ENCODE data around the gene SH2B2. TPM values are rescaled to one million over a fixed set of nuclear protein-coding genes. Genes with fewer than 3 reads are reported as not detected.
"Not testable (repeated sequence)": the region's sequence is repeated elsewhere in the genome, so short reads cannot be mapped to it uniquely, and the experiment has no call there.

The SH2B2 gene
- total RNA-seq, 1 experiment from 2014 or later = 22.4 TPM

GRCh38 chr7:102323914-102324195 is 37.2 kb downstream of the SH2B2 start:
- peaks cover 11% of the 10 kb centered on the region; the same call in 1 of the 2 replicates for H4K20me1 ChIP-seq (ENCODE audit: insufficient read depth, low read depth, low read length)
- no peak overlapping the region for H3K27ac ChIP-seq (ENCODE audit: low read length)
- no peak overlapping the region for H3K4me3 ChIP-seq (ENCODE audit: low read length)
- H3K4me2 ChIP-seq (ENCODE audit: low read depth, low read length, poor library complexity, severe bottlenecking) = no peak overlapping the region
- no peaks in the 10 kb centered on the region for H3K79me2 ChIP-seq (ENCODE audit: low read length)
- no peak overlapping the region for H2AFZ ChIP-seq (ENCODE audit: low read length)
- H3K9me3 ChIP-seq (ENCODE audit: low read length) = no peaks in the 10 kb centered on the region
- DNase-seq = peak; percentile 39
- H3K9ac ChIP-seq (ENCODE audit: low read length) = no peak overlapping the region
- H3K36me3 ChIP-seq (ENCODE audit: insufficient read depth, low read length) = peaks cover 20% of the 10 kb centered on the region
- H3K9me2 ChIP-seq (replicated peaks; ENCODE audit: insufficient read depth, low read length) = no peaks in the 10 kb centered on the region
- H3K4me1 ChIP-seq (ENCODE audit: low read length) = peaks cover 22% of the 10 kb centered on the region
- H3K27me3 ChIP-seq (ENCODE audit: low read length) = no peaks in the 10 kb centered on the region

- not testable (repeated sequence) for H3K79me2 ChIP-seq (ENCODE audit: low read length); H3K9me3 ChIP-seq (ENCODE audit: low read length); H4K20me1 ChIP-seq (ENCODE audit: insufficient read depth, low read depth, low read length); H3K4me2 ChIP-seq (ENCODE audit: low read depth, low read length, poor library complexity, severe bottlenecking); H2AFZ ChIP-seq (ENCODE audit: low read length); H3K9ac ChIP-seq (ENCODE audit: low read length); H3K4me3 ChIP-seq (ENCODE audit: low read length); H3K9me2 ChIP-seq (replicated peaks; ENCODE audit: insufficient read depth, low read length); H3K27ac ChIP-seq (ENCODE audit: low read length); H3K27me3 ChIP-seq (ENCODE audit: low read length); H3K36me3 ChIP-seq (ENCODE audit: insufficient read depth, low read length)
- peak; percentile 34 for DNase-seq
- peaks cover 22% of the 10 kb centered on the region for H3K4me1 ChIP-seq (ENCODE audit: low read length)
These were observed 38.4 kb downstream of the SH2B2 start for GRCh38 chr7:102325106-102325505.

- Histone ChIP-seq H3K9me3 (ENCODE audit: low read length) (no peaks in the 10 kb centered on the region), H4K20me1 (ENCODE audit: insufficient read depth, low read depth, low read length) (no peaks in the 10 kb centered on the region), H3K79me2 (ENCODE audit: low read length) (no peaks in the 10 kb centered on the region), H3K4me2 (ENCODE audit: low read depth, low read length, poor library complexity, severe bottlenecking) (peak overlapping the region; percentile 10), H3K27me3 (ENCODE audit: low read length) (no peaks in the 10 kb centered on the region), H3K9me2 (replicated peaks; ENCODE audit: insufficient read depth, low read length) (no peaks in the 10 kb centered on the region), H3K4me3 (ENCODE audit: low read length) (no peak overlapping the region), H3K4me1 (ENCODE audit: low read length) (peaks cover 29% of the 10 kb centered on the region), H3K27ac (ENCODE audit: low read length) (peak overlapping the region; percentile 64), H2AFZ (ENCODE audit: low read length) (no peak overlapping the region), H3K9ac (ENCODE audit: low read length) (no peak overlapping the region), H3K36me3 (ENCODE audit: insufficient read depth, low read length) (no peaks in the 10 kb centered on the region)
- peak; percentile 65 for DNase-seq
These were observed 39.7 kb downstream of the SH2B2 start for GRCh38 chr7:102326157-102326889.

DNA sequence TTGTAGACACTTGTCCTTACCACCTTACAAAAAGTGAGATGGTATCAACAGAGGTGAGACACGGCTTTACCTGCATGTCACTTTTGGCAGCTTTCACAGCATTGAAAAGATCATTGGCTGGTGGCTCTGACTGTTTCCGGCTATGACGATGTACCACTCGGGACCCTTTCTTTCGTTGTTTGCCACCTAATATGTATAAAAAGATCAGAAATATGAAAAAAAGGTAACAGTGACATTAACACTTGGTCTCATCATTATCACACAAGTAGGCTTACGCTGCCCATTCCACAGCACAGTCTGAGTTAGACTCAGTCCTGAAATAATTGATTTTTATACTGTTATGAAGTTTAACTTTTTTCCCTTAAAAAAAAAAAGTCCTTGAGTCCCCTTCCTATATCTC is 40.5 kb downstream of the SH2B2 start:
- not testable (repeated sequence) for H3K27ac ChIP-seq (ENCODE audit: low read length); H2AFZ ChIP-seq (ENCODE audit: low read length); H3K27me3 ChIP-seq (ENCODE audit: low read length); DNase-seq; H3K4me3 ChIP-seq (ENCODE audit: low read length); H3K9me3 ChIP-seq (ENCODE audit: low read length); H3K79me2 ChIP-seq (ENCODE audit: low read length); H3K36me3 ChIP-seq (ENCODE audit: insufficient read depth, low read length); H4K20me1 ChIP-seq (ENCODE audit: insufficient read depth, low read depth, low read length); H3K9me2 ChIP-seq (replicated peaks; ENCODE audit: insufficient read depth, low read length); H3K9ac ChIP-seq (ENCODE audit: low read length)
- peak overlapping the region; percentile 29 for H3K4me2 ChIP-seq (ENCODE audit: low read depth, low read length, poor library complexity, severe bottlenecking)
- peaks cover 38% of the 10 kb centered on the region for H3K4me1 ChIP-seq (ENCODE audit: low read length)

DNA sequence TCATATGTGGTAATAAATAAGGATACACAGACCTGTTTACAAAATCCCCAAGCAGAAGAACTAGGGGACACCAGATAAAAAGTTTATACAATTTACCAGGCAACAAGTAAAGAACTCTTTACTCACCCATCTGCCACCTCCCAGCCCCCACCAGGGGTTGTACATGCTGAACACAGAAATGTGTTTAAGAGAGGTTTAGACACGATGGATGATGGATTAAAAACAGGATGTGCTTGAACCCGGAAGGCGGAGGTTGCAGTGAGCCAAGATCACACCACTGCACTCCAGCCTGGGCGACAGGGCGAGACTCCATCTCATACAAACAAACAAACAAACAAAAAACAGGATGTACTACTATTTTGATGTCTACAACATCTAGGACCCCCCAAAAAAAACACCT is 42.2 kb downstream of the SH2B2 start:
- not testable (repeated sequence) for H2AFZ ChIP-seq (ENCODE audit: low read length); H3K9me2 ChIP-seq (replicated peaks; ENCODE audit: insufficient read depth, low read length); DNase-seq; H3K4me3 ChIP-seq (ENCODE audit: low read length); H3K27me3 ChIP-seq (ENCODE audit: low read length); H3K9ac ChIP-seq (ENCODE audit: low read length); H4K20me1 ChIP-seq (ENCODE audit: insufficient read depth, low read depth, low read length); H3K36me3 ChIP-seq (ENCODE audit: insufficient read depth, low read length); H3K27ac ChIP-seq (ENCODE audit: low read length); H3K9me3 ChIP-seq (ENCODE audit: low read length); H3K4me2 ChIP-seq (ENCODE audit: low read depth, low read length, poor library complexity, severe bottlenecking); H3K79me2 ChIP-seq (ENCODE audit: low read length)
- H3K4me1 ChIP-seq (ENCODE audit: low read length) = peaks cover 38% of the 10 kb centered on the region

DNA sequence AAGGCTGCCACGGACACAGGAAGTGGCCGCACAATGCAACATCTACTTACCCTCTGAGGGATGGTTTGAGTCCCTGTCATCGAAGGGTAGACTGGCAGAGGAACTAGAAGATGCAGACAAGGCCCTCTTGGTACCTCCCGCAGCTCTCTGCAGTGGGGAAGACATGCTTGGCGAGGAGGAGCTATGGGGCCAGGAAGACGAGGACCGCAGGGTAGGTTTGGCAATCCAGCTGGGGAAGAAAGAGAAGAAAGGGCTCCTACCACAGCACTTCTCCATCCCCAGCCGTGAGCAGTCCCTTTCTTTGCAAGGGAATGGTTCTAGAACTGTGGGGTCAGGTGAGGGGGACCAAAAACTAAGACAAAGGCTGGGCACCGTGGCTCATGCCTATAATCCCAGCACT is 42.7 kb downstream of the SH2B2 start:
- not testable (repeated sequence) for H2AFZ ChIP-seq (ENCODE audit: low read length); H3K27me3 ChIP-seq (ENCODE audit: low read length); DNase-seq; H3K9me3 ChIP-seq (ENCODE audit: low read length); H3K27ac ChIP-seq (ENCODE audit: low read length); H4K20me1 ChIP-seq (ENCODE audit: insufficient read depth, low read depth, low read length); H3K4me3 ChIP-seq (ENCODE audit: low read length); H3K79me2 ChIP-seq (ENCODE audit: low read length); H3K9ac ChIP-seq (ENCODE audit: low read length); H3K36me3 ChIP-seq (ENCODE audit: insufficient read depth, low read length); H3K9me2 ChIP-seq (replicated peaks; ENCODE audit: insufficient read depth, low read length); H3K4me2 ChIP-seq (ENCODE audit: low read depth, low read length, poor library complexity, severe bottlenecking)
- H3K4me1 ChIP-seq (ENCODE audit: low read length) = peaks cover 38% of the 10 kb centered on the region

GRCh38 chr7:102330666-102331460 is 44.2 kb downstream of the SH2B2 start:
- H3K27me3 ChIP-seq (ENCODE audit: low read length); H3K79me2 ChIP-seq (ENCODE audit: low read length); H3K9me3 ChIP-seq (ENCODE audit: low read length); H3K9me2 ChIP-seq (replicated peaks; ENCODE audit: insufficient read depth, low read length); H4K20me1 ChIP-seq (ENCODE audit: insufficient read depth, low read depth, low read length); H3K4me3 ChIP-seq (ENCODE audit: low read length); H3K36me3 ChIP-seq (ENCODE audit: insufficient read depth, low read length): not testable (repeated sequence)
- Histone ChIP-seq H3K9ac (ENCODE audit: low read length) (peak overlapping the region; percentile 3; the same call in 1 of the 2 replicates), H3K27ac (ENCODE audit: low read length) (peak overlapping the region; percentile 10; the same call in 1 of the 2 replicates), H3K4me2 (ENCODE audit: low read depth, low read length, poor library complexity, severe bottlenecking) (peak overlapping the region; percentile 49), H2AFZ (ENCODE audit: low read length) (peak overlapping the region; percentile 75; the same call in 1 of the 2 replicates), H3K4me1 (ENCODE audit: low read length) (peaks cover 36% of the 10 kb centered on the region)
- peak; percentile 47 for DNase-seq

- H3K27me3 ChIP-seq (ENCODE audit: low read length); H3K36me3 ChIP-seq (ENCODE audit: insufficient read depth, low read length); H3K4me2 ChIP-seq (ENCODE audit: low read depth, low read length, poor library complexity, severe bottlenecking); H3K79me2 ChIP-seq (ENCODE audit: low read length); H3K27ac ChIP-seq (ENCODE audit: low read length); H4K20me1 ChIP-seq (ENCODE audit: insufficient read depth, low read depth, low read length); H3K9ac ChIP-seq (ENCODE audit: low read length); H3K9me3 ChIP-seq (ENCODE audit: low read length); H3K9me2 ChIP-seq (replicated peaks; ENCODE audit: insufficient read depth, low read length); H3K4me3 ChIP-seq (ENCODE audit: low read length); H2AFZ ChIP-seq (ENCODE audit: low read length): not testable (repeated sequence)
- peak; percentile 34 for DNase-seq
- H3K4me1 ChIP-seq (ENCODE audit: low read length) = peaks cover 27% of the 10 kb centered on the region
These were observed 48.9 kb downstream of the SH2B2 start for GRCh38 chr7:102335574-102335973.
